Gastrocnemius medialis (tissue), 4 donors: ENCODE data around the gene DOCK4. TPM values are rescaled to one million over a fixed set of nuclear protein-coding genes. Genes with fewer than 3 reads are reported as not detected.

Experiments
- ATAC-seq, 2 donors: fragments of 150-250 bp; one replicate each; pipeline ENCODE4 v1.9.1; 2016
- DNase-seq, 2 donors: peaks; one replicate each; pipeline ENCODE4 v3.0.0-alpha.2; 2019
- H3K27ac ChIP-seq, 4 donors: fragments of 200-600 bp; sonication (generic); 1 replicate in 1 of 4; 2 replicates in 3 of 4; pipeline ENCODE4 v1.5.1; 2016 to 2018; ENCODE audit warnings: mild to moderate bottlenecking in 2 of 4, moderate library complexity in 1 of 4
- H3K27me3 ChIP-seq, 3 donors: fragments of 200-600 bp; sonication (generic) in 2 of 3; 1 replicate in 1 of 3; 2 replicates in 2 of 3; pipeline versions ENCODE4 v1.5.1 to v1.6.0; 2016 to 2019; ENCODE audit warnings: mild to moderate bottlenecking in 1 of 3, moderate library complexity in 1 of 3
- H3K36me3 ChIP-seq, 2 donors: fragments of 200-600 bp; sonication (generic) in 1 of 2; one replicate each; pipeline ENCODE4 v1.5.1; 2017 to 2018
- H3K4me1 ChIP-seq, 2 donors: fragments of 200-600 bp; sonication (generic) in 1 of 2; one replicate each; pipeline ENCODE4 v1.5.1; 2016 to 2017; ENCODE audit warnings: mild to moderate bottlenecking in 2 of 2
- H3K4me3 ChIP-seq, 4 donors: fragments of 200-600 bp; sonication (generic) in 3 of 4; 1 replicate in 1 of 4; 2 replicates in 3 of 4; pipeline ENCODE4 v1.5.1; 2016 to 2019; ENCODE audit warnings: mild to moderate bottlenecking in 2 of 4
- H3K9me3 ChIP-seq, 3 donors: fragments of 200-600 bp; sonication (generic) in 2 of 3; 1 replicate in 1 of 3; 2 replicates in 2 of 3; pipeline ENCODE4 v1.5.1; 2016 to 2019
- CTCF ChIP-seq, 5 experiments: fragments of 450-650 bp in 3 of 5; fragments of 200-600 bp in 2 of 5; sonication (generic) in 2 of 5; IDR thresholded peaks in 4 of 5; conservative IDR thresholded peaks in 1 of 5; 1 replicate in 4 of 5; 2 replicates in 1 of 5; pipeline ENCODE4 v1.5.1; 2016 to 2019; ENCODE audit warnings: antibody characterized with exemption in 5 of 5, mild to moderate bottlenecking in 3 of 5, moderate library complexity in 3 of 5
- POLR2A ChIP-seq, 2 donors: fragments of 450-650 bp; IDR thresholded peaks; one replicate each; pipeline ENCODE4 v1.6.1; 2017; ENCODE audit warnings: antibody characterized with exemption in 2 of 2, mild to moderate bottlenecking in 2 of 2, moderate library complexity in 2 of 2
- in situ Hi-C, 4 donors: fragments of 200-750 bp; cut with MboI; loops; one replicate each; pipeline versions ENCODE4 v1.15.0 to v1.8.0; 2017; ENCODE audit warnings: low sequenced_read_pairs in 4 of 4
- intact Hi-C: fragments of 100-400 bp; cut with DNase I; formaldehyde crosslinking; loops from one replicate; pipeline ENCODE4 v1.15.1; 2023; ENCODE audit warnings: low total_unique reads
- total RNA-seq, 4 donors: library from RNA; depleted of rRNA; stranded (reverse); fragments of >200 nt; gene quantifications; one replicate each; pipeline versions ENCODE4 v1.1.0 to v1.2.3, GENCODE V29; 2016

Gene DOCK4
- total RNA-seq, 4 donors from 2014 or later, result 8.7 to 12.0 (median 10.2) TPM

DNA sequence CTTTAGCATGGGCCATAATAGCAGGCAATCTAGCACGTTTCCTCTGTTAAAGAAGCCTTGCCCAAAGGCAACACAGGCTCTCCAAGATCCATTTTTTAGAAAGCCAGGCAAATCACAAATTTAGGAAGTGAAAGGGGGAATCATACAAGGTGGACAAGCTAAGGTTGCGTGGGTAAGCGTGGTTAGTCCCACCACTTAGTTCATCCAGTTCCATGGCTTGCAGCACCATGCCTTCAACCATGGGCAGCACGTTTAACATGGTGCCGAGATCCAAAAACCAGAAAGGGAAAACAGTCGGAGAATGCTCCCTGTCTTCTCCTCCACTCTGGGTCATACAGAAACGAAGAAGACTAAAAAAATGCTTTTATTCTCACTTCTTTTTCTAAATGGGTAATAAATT is 409.5 kb downstream of the DOCK4 start:
- H3K36me3 ChIP-seq, result peaks cover 0 to 29% of the 10 kb centered on the region in 2 donors
- DNase-seq, result no peak

GRCh38 chr7:111789870-111790269 is 416.3 kb downstream of the DOCK4 start:
- Histone ChIP-seq H3K9me3 (no peaks in the 10 kb centered on the region), H3K4me3 (no peak overlapping the region), H3K4me1 (peaks cover 10 to 14% of the 10 kb centered on the region in 2 donors), H3K36me3 (peaks cover 0 to 11% of the 10 kb centered on the region in 2 donors), H3K27ac (no peak overlapping the region), H3K27me3 (no peaks in the 10 kb centered on the region)
- intact Hi-C loops, result no loop called here
- in situ Hi-C loops, result no loop called here
- TF ChIP-seq POLR2A (IDR thresholded peaks at IDR 0.05), result no peak
- TF ChIP-seq CTCF (IDR thresholded peaks at IDR 0.05 in 4 of 5, conservative IDR thresholded peaks at IDR 0.05 in 1 of 5), result no peak
- ATAC-seq, result no peak
- DNase-seq, result no peak

More for the DNA sequence above, 409.5 kb downstream of the DOCK4 start:
- TF ChIP-seq POLR2A (IDR thresholded peaks at IDR 0.05), result no peak
- no peak for TF ChIP-seq CTCF (IDR thresholded peaks at IDR 0.05 in 4 of 5, conservative IDR thresholded peaks at IDR 0.05 in 1 of 5)
- Histone ChIP-seq H3K9me3 (peaks cover 0 to 32% (median 15%) of the 10 kb centered on the region in 3 donors), H3K27ac (no peak overlapping the region), H3K4me3 (no peak overlapping the region), H3K4me1 (no peaks in the 10 kb centered on the region), H3K27me3 (no peaks in the 10 kb centered on the region)
- intact Hi-C loops (no loop called here), in situ Hi-C loops (no loop called here)
- ATAC-seq, result no peak

GRCh38 chr7:111789048-111789320 is 417.2 kb downstream of the DOCK4 start:
- Histone ChIP-seq H3K36me3 (peaks cover 0 to 7% of the 10 kb centered on the region in 2 donors), H3K4me3 (no peak overlapping the region), H3K27ac (no peak overlapping the region), H3K27me3 (no peaks in the 10 kb centered on the region), H3K4me1 (peaks cover 10 to 14% of the 10 kb centered on the region in 2 donors), H3K9me3 (no peaks in the 10 kb centered on the region)
- in situ Hi-C loops (no loop called here), intact Hi-C loops (no loop called here)
- ATAC-seq (no peak), DNase-seq (no peak)
- TF ChIP-seq CTCF (IDR thresholded peaks at IDR 0.05 in 4 of 5, conservative IDR thresholded peaks at IDR 0.05 in 1 of 5), result no peak
- no peak for TF ChIP-seq POLR2A (IDR thresholded peaks at IDR 0.05)

DNA sequence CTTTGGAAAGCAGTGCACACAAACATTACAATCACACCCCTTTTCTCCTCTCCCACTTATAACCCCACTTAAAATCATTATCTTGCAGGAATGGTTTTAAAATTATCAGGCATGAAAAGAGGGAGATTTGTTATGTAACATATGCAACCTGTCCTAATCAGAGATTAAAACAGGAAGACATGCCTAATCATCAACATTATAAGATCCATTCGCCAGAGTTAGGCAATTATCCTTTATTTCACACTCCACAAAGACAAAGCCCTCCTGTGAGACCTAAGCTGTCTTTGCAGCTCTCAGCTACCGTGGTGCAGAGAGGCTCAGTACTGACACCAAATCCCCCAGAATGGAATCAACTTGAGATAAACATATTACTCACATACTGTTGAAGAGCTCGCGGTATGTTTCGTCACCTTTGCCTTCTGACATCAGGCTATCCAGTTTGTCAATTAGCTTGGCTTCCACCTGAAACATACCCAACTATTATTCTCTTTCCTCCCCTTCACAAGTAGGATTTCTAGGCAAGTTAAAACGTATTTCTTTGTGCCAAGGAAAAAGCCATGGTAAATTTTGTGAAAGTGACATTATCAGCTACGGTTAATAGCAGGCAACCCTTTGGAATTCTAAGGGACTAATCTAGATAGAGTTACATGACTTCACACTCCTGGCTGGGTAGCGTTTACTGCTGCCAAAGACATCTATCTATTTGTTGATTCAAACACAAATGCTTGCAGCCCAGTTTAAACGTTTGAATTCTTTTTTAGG is 417.7 kb downstream of the DOCK4 start:
- DNase-seq (no peak), ATAC-seq (no peak)
- Histone ChIP-seq H3K9me3 (no peaks in the 10 kb centered on the region), H3K4me3 (no peak overlapping the region), H3K27ac (peak overlapping the region in 1 of 4 donors; percentile 58), H3K4me1 (peaks cover 10 to 14% of the 10 kb centered on the region in 2 donors), H3K36me3 (peaks cover 0 to 2% of the 10 kb centered on the region in 2 donors), H3K27me3 (no peaks in the 10 kb centered on the region)
- intact Hi-C loops (no loop called here), in situ Hi-C loops (no loop called here)
- no peak for TF ChIP-seq POLR2A (IDR thresholded peaks at IDR 0.05)
- TF ChIP-seq CTCF (IDR thresholded peaks at IDR 0.05 in 4 of 5, conservative IDR thresholded peaks at IDR 0.05 in 1 of 5), result no peak

- intact Hi-C loops, result no loop called here
- ATAC-seq, result no peak
- no peaks in the 10 kb centered on the region for H3K36me3 ChIP-seq
These were observed 418.5 kb downstream of the DOCK4 start for GRCh38 chr7:111787741-111788140.

More at GRCh38 chr7:111787741-111788140, 418.5 kb downstream of the DOCK4 start:
- TF ChIP-seq POLR2A (IDR thresholded peaks at IDR 0.05) (no peak), CTCF (IDR thresholded peaks at IDR 0.05 in 4 of 5, conservative IDR thresholded peaks at IDR 0.05 in 1 of 5) (no peak)
- no peak for DNase-seq
- H3K27me3 ChIP-seq, result no peaks in the 10 kb centered on the region
- peaks cover 10 to 14% of the 10 kb centered on the region in 2 donors for H3K4me1 ChIP-seq
- no peak overlapping the region for H3K4me3 ChIP-seq
- in situ Hi-C loops, result no loop called here
- no peaks in the 10 kb centered on the region for H3K9me3 ChIP-seq
- no peak overlapping the region for H3K27ac ChIP-seq
